SH-SY5Y (cell line): ENCODE data around the gene IL16.

Experiments used
- GATA2 ChIP-seq: IDR thresholded peaks from 2 replicates; pipeline ENCODE4 v1.6.1; 2011; ENCODE audit warnings: mild to moderate bottlenecking, low read depth, low read length
- GATA3 ChIP-seq: IDR thresholded peaks from 2 replicates; pipeline ENCODE4 v1.6.1; 2011; ENCODE audit warnings: low read depth, mild to moderate bottlenecking, low read length, moderate library complexity

IL16 gene

GRCh38 chr15:81362790-81363189, 166.1 kb downstream of the IL16 start:
- no peak for TF ChIP-seq GATA2
- TF ChIP-seq GATA3: no peak

GRCh38 chr15:81363276-81363675, 166.6 kb downstream of the IL16 start:
- TF ChIP-seq GATA2 (no peak), GATA3 (no peak)
